ENCODE results near the gene ZNF501.

The ZNF501 gene

DNA sequence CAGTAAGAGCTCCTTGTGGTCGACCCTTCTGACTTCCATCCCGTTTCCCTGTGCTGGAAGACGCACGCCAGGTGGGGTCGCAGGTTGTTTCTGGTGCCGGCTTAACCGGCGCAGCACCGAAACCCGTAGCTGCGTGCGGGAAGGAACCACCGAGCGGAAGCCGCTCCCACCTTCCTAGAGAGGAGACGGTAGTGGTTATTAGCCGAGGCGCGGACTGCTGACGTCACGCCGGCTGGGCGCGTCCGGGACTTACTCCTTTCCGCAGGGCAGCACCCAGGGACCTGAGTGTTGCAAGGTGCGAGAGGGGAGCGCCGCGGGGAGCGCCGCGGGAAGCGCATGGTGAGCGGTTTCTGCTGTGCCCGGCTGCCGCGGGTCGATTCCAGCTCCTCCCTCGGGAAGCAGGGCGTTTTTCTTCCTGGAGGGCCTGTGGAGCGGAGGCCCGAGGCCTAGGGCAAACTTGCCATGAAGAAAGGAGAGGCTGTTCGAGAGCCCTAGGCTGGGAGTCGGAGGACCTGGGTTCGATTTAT lies at the start of gene ZNF501:
Gene ZNF501 (plus strand): TSS at position 252 of the 527 bp plus-strand sequence. CDS start 4,787 bp downstream, outside the sequence.
- TF ChIP-seq CTCF (IDR thresholded peaks at IDR 0.05; ENCODE audit: insufficient read depth, low read length, poor library complexity, severe bottlenecking): no peak
- peak; percentile 93 for DNase-seq (ENCODE audit: extremely low read depth, insufficient read length)
- H3K4me3 ChIP-seq (replicated peaks; ENCODE audit: low read depth, low read length): peak within 1 kb of the TSS; percentile 60

GRCh38 chr3:44680921-44681455 lies 48.4 kb upstream of the ZNF501 start:
- no peak for TF ChIP-seq CTCF (IDR thresholded peaks at IDR 0.05; ENCODE audit: insufficient read depth, low read length, poor library complexity, severe bottlenecking)
- Histone ChIP-seq H3K4me3 (replicated peaks; ENCODE audit: low read depth, low read length) (no peak overlapping the region), H3K36me3 (ENCODE audit: control insufficient read depth, insufficient read depth, low read length) (no peaks in the 10 kb centered on the region), H3K27me3 (replicated peaks; ENCODE audit: control insufficient read depth, insufficient read depth, low read length) (no peaks in the 10 kb centered on the region)
- no peak for DNase-seq (ENCODE audit: extremely low read depth, insufficient read length)

More for the DNA sequence above, at the start of gene ZNF501:
- no peaks in the 10 kb centered on the region for H3K36me3 ChIP-seq (ENCODE audit: control insufficient read depth, insufficient read depth, low read length)
- no peaks in the 10 kb centered on the region for H3K27me3 ChIP-seq (replicated peaks; ENCODE audit: control insufficient read depth, insufficient read depth, low read length)

GRCh38 chr3:44682182-44682896 lies 47.1 kb upstream of the ZNF501 start:
- no peaks in the 10 kb centered on the region for H3K36me3 ChIP-seq (ENCODE audit: control insufficient read depth, insufficient read depth, low read length)
- H3K4me3 ChIP-seq (replicated peaks; ENCODE audit: low read depth, low read length): no peak overlapping the region
- H3K27me3 ChIP-seq (replicated peaks; ENCODE audit: control insufficient read depth, insufficient read depth, low read length): no peaks in the 10 kb centered on the region
- TF ChIP-seq CTCF (IDR thresholded peaks at IDR 0.05; ENCODE audit: insufficient read depth, low read length, poor library complexity, severe bottlenecking): no peak
- DNase-seq (ENCODE audit: extremely low read depth, insufficient read length): no peak

DNA sequence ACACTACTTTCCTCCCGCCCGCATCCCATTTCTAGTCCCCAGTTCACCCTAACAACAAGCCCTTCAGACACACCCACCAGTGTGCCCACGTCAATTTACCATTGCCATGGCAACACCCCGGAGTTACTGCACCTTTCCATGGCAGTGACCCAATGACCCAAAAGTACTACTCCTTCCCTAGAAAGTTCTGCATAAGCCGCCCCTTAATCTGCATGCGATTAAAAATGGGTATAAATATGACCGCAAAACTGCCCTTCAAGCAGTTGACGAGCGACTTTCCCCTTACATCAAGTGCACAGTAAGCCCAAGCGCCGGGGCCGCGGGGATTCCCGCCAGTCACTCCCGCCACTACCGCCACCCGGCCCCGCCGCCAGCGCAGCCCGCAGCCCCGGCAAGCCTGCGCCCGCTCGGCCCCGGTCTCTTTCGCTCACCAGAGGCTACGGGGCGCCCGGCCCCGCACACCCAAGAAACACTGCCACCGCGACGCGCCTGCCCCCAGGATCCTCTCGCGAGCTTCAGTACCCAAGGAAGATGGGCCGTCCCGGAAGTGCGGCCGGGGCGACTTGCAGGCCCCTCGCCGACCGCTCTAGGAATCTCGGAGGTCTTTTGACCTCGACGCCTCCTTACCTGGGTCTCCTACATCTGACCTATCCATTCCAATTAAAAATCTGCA lies 44.2 kb upstream of the ZNF501 start:
- H3K36me3 ChIP-seq (ENCODE audit: control insufficient read depth, insufficient read depth, low read length): no peaks in the 10 kb centered on the region
- no peaks in the 10 kb centered on the region for H3K27me3 ChIP-seq (replicated peaks; ENCODE audit: control insufficient read depth, insufficient read depth, low read length)
- peak; percentile 77 for DNase-seq (ENCODE audit: extremely low read depth, insufficient read length)
- H3K4me3 ChIP-seq (replicated peaks; ENCODE audit: low read depth, low read length): peak overlapping the region; percentile 58
- TF ChIP-seq CTCF (IDR thresholded peaks at IDR 0.05; ENCODE audit: insufficient read depth, low read length, poor library complexity, severe bottlenecking): no peak

DNA sequence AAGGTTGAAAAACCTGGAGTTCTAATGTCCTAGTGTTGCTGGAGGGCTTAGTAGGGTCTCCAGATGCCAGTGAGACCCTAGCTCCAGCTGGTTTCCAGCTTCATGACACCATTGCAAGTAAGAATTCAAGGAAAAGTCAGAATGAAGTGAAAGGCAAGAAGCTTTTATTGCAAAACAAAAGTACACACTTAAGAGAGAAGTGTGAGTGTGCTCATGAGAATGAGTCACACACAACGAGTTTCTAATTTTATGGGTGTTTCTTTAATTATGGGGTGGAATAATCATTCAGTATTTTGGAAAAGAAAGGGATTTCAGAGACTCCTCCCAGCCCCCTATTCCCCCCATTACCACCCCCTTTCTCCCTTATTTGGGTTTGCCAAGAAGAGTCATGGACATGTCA lies 41.5 kb upstream of the ZNF501 start:
- no peak for TF ChIP-seq CTCF (IDR thresholded peaks at IDR 0.05; ENCODE audit: insufficient read depth, low read length, poor library complexity, severe bottlenecking)
- Histone ChIP-seq H3K27me3 (replicated peaks; ENCODE audit: control insufficient read depth, insufficient read depth, low read length) (no peaks in the 10 kb centered on the region), H3K36me3 (ENCODE audit: control insufficient read depth, insufficient read depth, low read length) (no peaks in the 10 kb centered on the region), H3K4me3 (replicated peaks; ENCODE audit: low read depth, low read length) (no peak overlapping the region)
- no peak for DNase-seq (ENCODE audit: extremely low read depth, insufficient read length)
